T-helper 1 cell (primary cell): Measurements from ENCODE around the gene ZMYM4.
"Not testable (repeated sequence)": the region's sequence is repeated elsewhere in the genome, so short reads cannot be mapped to it uniquely, and the experiment has no call there.

ENCODE experiments used
- DNase-seq, 5 donors: peaks; one replicate each; pipeline ENCODE4 v3.0.0-alpha.2; 2012 to 2020

Gene ZMYM4

GRCh38 chr1:35461966-35462651, 193.6 kb downstream of the ZMYM4 start:
- peak in 1 of 5 donors; percentile 12 for DNase-seq

DNA sequence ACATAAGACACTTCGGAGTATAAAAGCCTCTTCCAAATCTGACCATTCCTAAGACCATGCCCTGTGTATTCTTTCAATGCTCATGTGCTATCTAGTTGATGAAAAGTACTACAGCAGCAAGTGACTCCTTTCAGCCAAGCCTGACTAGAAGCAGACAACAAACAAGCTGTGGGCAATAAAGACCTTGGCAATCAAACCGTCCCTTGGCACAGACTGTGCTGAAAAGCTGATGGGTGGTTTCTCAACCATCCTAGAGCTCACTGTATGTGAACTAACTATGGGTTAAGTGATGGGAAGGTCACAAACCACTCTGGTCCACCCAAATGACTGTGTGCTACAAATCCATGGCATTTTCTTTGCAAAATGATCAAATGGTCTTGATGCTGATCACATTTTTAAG, 194.7 kb downstream of the ZMYM4 start:
- DNase-seq = no peak

DNA sequence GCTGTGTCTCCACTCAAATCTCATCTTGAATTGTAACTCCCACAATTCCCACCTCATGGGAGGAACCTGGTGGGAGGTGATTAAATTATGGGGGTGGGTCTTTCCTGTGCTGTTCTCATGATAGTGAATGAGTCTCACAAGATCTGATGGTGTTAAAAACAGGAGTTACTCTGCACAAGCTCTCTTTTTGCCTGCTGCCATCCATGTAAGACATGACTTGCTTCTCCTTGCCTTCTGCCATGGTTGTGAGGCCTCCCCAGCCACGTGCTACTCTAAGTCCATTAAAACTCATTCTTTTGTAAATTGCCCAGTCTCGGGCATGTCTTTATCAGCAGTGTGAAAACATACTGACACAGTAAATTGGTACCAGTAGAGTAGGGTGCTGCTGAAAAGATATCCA, 195.2 kb downstream of the ZMYM4 start:
- not testable (repeated sequence) for DNase-seq

DNA sequence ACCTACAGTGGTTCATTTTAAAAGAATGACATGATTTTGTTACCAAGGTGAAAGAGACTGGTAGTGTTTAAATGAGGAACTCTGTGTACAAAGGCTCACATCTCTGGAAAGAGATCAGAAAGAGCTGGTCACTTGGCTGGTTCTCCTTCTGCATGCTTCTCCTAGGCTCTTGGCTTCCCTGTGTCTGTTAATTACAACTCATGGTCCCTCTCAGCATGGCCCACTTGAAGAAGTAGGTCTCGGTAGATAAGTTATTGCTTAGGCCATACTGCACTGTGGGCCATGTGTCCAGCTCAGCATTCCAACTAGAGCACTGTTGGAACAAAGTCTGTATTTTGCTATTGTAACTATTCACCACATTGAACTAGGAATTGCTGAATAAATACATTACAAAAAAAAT, 197.6 kb downstream of the ZMYM4 start:
- DNase-seq = no peak

DNA sequence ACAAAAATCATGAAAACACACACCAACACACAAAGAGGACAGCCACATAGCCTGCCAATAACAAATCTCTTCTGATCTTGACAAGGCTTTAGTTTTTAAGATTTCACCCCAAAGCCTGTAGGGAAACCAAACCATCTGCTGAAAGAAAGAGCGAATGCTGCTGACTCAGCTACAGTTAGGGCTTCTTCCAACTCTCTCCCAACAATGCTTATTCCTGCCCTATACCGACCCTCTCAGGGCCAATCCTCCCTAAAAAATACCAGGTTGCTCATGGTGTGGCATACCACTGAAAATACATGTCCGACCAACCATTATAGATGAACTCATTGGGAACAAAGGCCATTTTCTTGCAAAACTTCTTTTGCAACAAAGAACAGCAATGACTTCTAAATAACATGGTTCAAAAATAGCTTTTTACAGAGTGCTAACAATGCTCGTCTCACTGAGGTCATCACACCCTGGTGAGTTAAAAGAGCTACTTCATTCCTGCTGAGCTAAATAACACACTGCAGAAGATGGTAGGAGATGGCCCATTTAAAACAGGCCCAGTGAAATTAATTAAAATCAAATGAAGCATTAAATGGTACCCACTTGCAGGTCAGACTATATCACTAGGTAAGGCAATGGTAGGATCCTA, 202.6 kb downstream of the ZMYM4 start:
- no peak for DNase-seq
